SK-N-DZ (cell line): ENCODE measurements around the gene EFNA2.

Experiments used
- DNase-seq: peaks from one replicate; pipeline ENCODE4 v3.0.0-alpha.2; 2015; ENCODE audit warnings: low spot score

Gene EFNA2

GRCh38 chr19:1248786-1249297 lies 36.8 kb upstream of the EFNA2 start:
- peak; percentile 79 for DNase-seq

- peak; percentile 93 for DNase-seq
Measured at GRCh38 chr19:1249298-1249989, 36.2 kb upstream of the EFNA2 start.

- DNase-seq: no peak
Measured at GRCh38 chr19:1249990-1250436, 35.7 kb upstream of the EFNA2 start.

DNA sequence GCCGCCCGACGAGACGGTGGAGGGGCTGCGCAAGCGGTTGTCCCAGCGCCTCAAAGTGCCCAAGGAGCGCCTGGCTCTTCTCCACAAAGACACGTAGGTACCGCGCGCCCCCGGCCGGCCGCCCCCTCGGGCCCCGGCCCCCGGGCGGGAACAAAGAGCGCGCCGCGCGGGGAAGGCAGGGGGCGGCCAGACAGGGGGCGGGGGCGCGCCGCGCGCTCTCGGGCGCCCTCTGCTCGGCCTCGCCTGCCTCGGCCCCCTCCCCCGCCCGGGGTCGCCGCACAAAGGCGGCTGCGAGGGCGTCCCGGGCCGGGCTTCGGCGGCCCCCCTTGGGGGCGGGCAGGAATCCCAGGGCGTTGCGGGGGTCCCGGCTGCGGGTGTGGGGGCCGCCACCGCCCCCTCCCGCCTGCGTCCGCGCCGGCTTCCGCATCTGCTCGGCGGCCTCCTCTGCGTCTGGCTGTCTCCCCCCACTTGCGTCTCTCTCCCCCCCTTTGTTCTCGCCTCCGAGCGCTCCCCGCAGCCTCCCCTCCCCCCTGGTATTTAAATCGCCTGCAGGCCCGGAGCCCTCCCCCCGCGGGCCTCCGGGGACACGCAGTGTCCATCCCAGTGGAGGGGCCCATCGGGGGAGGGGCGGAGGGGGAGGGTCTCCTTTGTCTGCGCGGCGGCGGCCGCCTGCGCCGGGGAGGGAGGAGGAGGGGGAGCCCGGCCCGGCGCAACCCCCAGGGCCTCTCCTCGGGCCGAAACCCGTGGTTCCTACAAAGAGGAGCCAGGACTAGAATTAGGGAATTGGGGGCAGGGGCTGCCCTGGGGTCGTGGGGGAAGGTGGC lies 35.0 kb upstream of the EFNA2 start:
- DNase-seq: peak; percentile 90

DNA sequence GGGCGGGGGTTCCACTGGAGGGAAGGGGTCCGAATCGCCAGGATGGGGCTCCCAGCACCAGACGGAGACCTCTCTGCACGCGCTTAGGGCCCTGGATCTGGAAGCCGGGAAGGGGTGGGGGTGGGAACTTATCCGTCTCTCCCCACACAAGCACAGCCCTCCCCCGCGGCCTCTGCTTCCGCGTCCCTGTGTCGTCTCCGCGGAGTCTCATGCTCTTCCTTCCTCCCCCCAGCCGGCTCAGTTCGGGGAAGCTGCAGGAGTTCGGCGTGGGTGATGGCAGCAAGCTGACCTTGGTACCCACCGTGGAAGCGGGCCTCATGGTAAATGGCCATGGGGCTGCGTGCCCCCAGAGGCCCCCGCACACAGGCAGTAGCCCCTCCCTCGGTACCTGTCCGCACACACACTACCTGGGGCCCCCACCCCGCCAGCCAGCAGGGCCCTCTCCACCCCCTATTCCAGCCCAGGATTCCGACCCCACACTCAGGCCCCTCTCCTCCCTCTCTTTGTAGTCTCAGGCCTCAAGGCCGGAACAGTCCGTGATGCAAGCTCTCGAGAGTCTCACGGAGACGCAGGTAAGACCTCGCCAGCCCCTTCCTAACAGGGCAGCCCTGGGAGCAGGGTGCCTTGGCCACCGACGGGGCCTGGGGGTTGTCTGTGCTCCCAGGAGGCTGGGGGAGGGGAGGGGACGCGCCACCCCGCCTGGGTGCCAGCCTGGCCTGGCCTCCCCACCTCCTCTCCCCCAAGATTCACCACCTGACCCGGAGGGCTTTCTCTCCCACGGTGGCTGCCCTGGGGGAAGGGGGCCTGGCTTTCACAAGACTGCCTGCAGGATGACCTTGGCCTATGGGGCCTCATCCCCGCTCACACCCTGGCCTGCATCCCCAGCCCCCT lies 34.1 kb upstream of the EFNA2 start:
- DNase-seq: no peak

- DNase-seq: no peak
Measured at GRCh38 chr19:1252221-1252820, 33.4 kb upstream of the EFNA2 start.

- DNase-seq: no peak
Measured at GRCh38 chr19:1252821-1253513, 32.7 kb upstream of the EFNA2 start.

DNA sequence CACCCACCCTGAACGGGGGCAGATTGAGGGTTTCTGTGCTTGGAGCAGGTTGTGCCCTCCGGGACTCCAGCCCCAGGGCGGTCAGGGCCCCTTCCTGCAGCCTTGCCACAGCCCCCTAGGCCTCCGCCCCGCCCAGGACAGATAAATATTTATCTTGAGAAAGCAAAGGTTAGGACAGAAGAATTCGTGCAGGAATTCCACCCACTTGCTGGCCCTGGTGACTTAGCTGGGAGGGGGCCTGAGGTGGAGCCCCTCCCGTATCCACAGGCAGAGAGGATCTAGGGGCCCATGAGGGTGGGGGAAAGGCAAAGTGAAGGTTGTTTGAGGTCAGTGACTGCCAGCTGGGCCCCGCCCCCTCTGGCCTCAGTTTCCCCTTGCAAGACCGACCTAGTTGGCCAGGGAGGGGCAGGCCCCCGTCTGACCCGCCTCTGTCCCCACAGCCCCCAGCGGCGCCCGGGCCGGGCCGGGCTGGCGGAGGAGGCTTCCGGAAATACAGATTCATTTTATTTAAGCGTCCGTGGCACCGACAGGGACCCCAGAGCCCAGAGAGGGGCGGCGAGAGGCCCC lies 32.1 kb upstream of the EFNA2 start:
- DNase-seq: no peak

GRCh38 chr19:1254081-1254527 lies 31.6 kb upstream of the EFNA2 start:
- DNase-seq: no peak

DNA sequence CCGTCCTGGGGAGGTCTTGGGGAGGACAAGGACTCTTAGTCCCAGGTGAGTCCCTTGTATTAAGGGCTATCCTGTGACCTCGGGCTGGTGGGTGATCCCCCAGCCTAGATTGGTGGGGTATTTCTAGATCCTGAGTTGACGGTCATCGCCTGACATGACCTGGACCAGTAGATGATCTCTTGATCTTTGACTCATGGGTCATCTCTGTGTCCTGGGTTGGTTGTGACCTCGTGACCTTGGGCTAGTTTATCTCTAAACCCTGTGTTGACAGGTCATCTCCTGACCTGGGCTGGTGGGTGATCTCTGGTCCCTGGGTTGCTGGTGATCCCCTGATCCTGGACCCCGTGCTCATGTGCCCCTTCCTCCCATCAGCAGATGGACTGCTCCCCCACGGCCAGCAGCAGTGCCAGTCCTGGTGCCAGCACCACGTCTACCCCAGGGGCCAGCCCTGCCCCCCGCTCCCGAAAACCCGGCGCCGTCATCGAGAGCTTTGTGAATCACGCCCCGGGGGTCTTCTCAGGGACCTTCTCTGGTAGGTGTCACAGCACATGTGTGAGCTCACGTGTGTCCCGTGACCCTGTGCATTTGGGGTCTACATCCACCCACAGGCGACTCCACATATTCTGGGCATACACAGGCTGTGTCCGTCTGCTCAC lies 31.0 kb upstream of the EFNA2 start:
- no peak for DNase-seq

DNA sequence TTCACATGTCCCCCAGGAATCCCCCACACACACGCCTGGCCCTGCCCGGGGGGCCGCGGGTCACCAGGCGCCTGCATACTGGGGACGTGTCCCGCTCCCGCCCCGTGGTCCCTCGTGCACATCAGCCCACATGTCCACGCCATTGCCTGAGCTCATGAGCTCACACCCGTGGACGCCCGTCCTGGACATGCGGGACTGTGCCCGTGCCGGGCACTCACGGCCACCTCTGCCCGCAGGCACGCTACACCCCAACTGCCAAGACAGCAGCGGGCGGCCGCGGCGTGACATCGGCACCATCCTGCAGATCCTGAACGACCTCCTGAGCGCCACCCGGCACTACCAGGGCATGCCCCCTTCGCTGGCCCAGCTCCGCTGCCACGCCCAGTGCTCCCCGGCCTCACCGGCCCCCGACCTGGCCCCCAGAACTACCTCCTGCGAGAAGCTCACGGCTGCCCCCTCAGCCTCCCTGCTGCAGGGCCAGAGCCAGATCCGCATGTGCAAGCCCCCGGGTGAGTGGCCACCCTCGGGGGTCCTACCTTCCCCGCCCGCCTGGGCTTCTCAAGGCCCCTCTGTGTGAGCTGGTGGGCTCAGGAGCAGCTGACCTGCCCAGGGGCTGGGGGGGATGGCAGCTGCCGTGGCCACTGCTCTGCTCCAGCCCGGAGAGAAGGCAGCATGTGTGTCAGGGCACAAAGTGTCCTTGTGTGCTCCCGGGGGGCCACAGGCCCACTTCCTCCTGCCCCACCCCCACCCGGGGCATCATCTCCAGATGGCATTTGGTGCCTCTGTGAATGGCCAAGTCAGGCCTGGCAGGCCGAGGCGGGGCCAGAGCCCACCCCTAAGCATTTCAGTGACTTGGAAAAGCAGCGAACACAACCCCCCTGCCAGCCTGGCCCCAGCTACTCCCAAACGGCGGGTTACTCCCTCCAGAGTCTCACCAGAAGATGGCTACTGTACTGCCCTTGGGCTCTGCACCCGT lies 30.2 kb upstream of the EFNA2 start:
- DNase-seq: no peak

DNA sequence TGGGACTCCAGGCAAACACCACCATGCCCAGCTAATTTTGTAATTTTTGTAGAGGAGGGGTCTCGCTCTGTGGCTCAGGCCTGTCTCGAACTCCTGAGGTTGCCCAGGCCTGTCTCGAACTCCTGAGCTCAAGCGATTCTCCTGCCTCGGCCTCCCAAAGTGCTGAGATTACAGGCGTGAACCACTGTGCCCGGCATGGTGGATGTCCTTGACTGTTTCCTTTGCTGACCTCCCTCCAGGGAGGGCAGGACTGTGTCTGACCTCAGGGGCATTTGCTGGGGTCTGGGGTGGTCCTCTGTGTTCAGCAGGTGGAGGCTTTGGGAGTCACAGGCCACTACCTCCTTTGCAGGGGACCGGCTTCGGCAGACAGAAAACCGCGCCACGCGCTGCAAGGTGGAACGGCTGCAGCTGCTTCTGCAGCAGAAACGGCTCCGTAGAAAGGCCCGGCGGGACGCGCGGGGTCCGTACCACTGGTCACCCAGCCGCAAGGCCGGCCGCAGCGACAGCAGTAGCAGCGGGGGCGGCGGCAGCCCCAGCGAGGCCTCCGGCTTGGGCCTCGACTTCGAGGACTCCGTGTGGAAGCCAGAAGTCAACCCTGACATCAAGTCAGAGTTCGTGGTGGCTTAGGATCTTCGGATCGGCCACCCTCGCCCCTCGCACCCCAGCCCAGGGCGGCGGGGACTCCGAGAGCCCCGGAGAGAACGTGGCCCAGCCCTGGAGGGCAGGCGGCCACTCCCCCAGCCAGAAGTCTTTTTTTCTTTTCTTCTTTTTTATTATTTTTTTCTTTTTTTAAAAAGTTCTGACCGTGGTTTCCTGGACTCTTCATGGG lies 28.8 kb upstream of the EFNA2 start:
- no peak for DNase-seq

DNA sequence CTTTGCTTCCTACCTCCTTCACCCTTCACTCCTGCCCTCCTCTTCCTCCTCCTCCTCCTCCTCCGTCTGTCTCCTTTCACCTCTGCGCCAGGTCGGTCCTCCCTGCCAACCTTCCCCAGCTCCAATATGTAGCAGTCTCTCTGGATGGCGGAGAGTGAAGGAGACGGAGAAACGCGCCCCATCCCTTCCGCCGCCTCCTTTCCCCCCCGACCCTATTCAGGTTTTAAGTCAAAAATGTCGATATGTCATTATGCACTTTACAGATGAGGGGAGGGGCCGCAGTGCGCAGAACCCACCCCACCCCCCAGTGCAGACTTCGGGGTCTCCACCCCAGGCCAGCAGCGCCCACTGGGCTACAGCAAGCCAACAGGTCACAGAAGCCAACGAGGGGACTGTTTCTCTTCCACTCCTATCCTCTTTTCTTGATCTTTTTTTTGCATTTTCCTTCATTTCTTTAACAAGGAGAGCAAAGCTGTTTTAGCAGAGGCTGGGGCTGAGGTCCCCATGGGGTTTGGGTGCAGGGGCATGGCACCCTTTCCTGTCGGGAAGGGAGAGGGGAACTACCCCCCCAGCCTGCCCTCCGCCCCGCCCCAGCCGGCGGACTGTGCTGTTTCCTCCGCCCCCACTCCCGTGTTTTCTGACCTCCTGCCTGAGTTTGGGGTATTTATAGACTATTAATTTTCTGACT lies 28.1 kb upstream of the EFNA2 start:
- no peak for DNase-seq

- no peak for DNase-seq
Measured at GRCh38 chr19:1258163-1258492, 27.5 kb upstream of the EFNA2 start.

- DNase-seq: no peak
Measured at GRCh38 chr19:1258707-1259205, 26.9 kb upstream of the EFNA2 start.

DNA sequence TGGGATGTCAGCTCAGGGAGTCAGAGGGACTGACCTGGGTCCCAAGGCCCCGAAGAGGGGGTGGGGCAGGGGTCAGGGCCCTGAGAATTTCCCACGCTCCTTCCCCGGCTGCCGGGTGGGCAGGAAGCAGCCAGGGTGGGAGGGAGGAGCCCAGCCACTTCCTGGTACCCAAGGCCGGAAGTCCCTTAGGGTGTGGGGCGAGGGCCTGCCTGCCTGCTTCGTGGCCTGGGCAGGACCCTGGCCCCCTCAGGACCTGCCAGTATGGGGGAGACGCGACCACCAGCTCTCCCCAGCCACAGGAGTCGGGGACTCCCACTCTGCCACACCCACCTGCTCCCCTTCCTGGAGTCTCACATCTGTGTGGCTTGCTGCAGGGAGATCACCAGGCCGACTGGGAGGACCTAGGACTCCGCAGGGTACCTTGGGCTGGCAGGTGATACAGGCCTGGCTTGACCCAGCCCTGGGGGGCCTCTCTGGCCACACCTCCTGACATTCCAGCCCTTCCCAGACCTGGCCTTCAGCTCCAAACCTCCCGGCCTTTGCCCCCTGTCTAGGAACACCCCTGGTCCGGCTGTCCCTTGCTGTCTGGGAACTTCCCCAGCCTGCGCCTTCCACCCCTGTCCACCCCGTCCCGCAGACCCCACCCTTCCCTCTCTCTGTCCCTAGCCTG lies 26.3 kb upstream of the EFNA2 start:
- peak; percentile 65 for DNase-seq
